ENCODE results near the gene PHF3. TPM values are rescaled to one million over a fixed set of nuclear protein-coding genes. Genes with fewer than 3 reads are reported as not detected.
"Not testable (repeated sequence)": the region's sequence is repeated elsewhere in the genome, so short reads cannot be mapped to it uniquely, and the experiment has no call there.

Gene PHF3
- total RNA-seq, 2 donors from 2014 or later, result 34.8 to 48.9 TPM

DNA sequence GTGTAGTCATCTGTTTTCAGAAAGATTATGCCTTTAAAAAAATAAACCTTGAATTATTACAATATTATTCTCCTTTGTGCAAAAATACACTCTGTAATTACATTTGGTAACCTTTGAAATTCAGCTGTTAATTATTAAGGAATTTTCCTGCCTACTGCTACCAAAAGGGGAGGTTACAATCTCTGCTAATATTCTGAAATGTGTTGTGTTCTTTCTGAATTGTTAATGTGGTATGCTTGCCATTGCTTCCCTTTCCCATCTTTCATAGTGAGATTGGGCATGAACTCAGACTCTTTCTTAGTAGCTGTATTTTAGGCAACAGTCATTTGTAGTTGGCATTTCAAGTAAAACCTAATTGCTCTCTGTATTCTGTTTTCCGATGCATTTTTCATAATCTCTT, 73.0 kb downstream of the PHF3 start:
- Mint-ChIP-seq H3K4me1 (ENCODE audit: low read depth in 2 of 2) (peaks cover 16% of the 10 kb centered on the region in 2 donors), H3K27me3 (no peaks in the 10 kb centered on the region), H3K9me3 (no peaks in the 10 kb centered on the region), H3K4me3 (no peak overlapping the region), H3K36me3 (peaks cover 38% of the 10 kb centered on the region), H3K27ac (no peak overlapping the region)
- no peak for DNase-seq (ENCODE audit: low spot score)
- no peak for ATAC-seq

GRCh38 chr6:63709148-63709547, 73.5 kb downstream of the PHF3 start:
- no peaks in the 10 kb centered on the region for H3K9me3 Mint-ChIP-seq
- ATAC-seq (no peak), DNase-seq (ENCODE audit: low spot score) (no peak)
- no peak overlapping the region for H3K4me3 Mint-ChIP-seq
- H3K4me1 Mint-ChIP-seq (ENCODE audit: low read depth in 2 of 2), result peaks cover 16% of the 10 kb centered on the region in 2 donors
- peaks cover 38% of the 10 kb centered on the region for H3K36me3 Mint-ChIP-seq
- no peak overlapping the region for H3K27ac Mint-ChIP-seq
- H3K27me3 Mint-ChIP-seq, result no peaks in the 10 kb centered on the region

- peaks cover 34% of the 10 kb centered on the region for H3K36me3 Mint-ChIP-seq
- no peaks in the 10 kb centered on the region for H3K27me3 Mint-ChIP-seq
- no peaks in the 10 kb centered on the region for H3K9me3 Mint-ChIP-seq
- H3K27ac Mint-ChIP-seq, result no peak overlapping the region
- DNase-seq (ENCODE audit: low spot score) (no peak), ATAC-seq (no peak)
- no peak overlapping the region for H3K4me3 Mint-ChIP-seq
- peaks cover 5 to 6% of the 10 kb centered on the region in 2 donors for H3K4me1 Mint-ChIP-seq (ENCODE audit: low read depth in 2 of 2)
Observed at GRCh38 chr6:63713332-63713731, 77.7 kb downstream of the PHF3 start.

DNA sequence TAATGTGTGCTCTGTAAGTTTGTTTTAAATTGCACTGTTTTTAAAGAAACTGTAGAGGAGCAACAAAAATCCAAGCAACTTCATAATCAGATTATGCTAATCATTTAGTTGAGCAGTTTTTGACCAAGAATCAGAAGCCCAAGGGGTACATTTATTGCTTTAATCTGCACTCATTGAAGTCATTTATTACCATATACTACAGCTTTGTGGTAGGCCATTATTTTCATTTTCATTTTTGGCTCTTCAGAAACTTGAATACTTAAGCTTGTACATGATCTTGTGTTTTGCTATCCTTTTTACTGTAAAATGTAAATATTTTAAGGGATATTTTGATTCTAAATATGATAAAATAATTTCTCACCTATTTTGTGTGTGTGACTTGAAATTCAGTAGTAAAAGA, 78.5 kb downstream of the PHF3 start:
- peaks cover 34% of the 10 kb centered on the region for H3K36me3 Mint-ChIP-seq
- peaks cover 5 to 6% of the 10 kb centered on the region in 2 donors for H3K4me1 Mint-ChIP-seq (ENCODE audit: low read depth in 2 of 2)
- no peaks in the 10 kb centered on the region for H3K9me3 Mint-ChIP-seq
- no peak for DNase-seq (ENCODE audit: low spot score)
- no peak overlapping the region for H3K4me3 Mint-ChIP-seq
- no peaks in the 10 kb centered on the region for H3K27me3 Mint-ChIP-seq
- H3K27ac Mint-ChIP-seq, result no peak overlapping the region
- no peak for ATAC-seq

GRCh38 chr6:63716169-63716568, 80.6 kb downstream of the PHF3 start:
- DNase-seq (ENCODE audit: low spot score) (no peak), ATAC-seq (no peak)
- Mint-ChIP-seq H3K27me3 (no peaks in the 10 kb centered on the region), H3K36me3 (peaks cover 22% of the 10 kb centered on the region), H3K4me1 (ENCODE audit: low read depth in 2 of 2) (peaks cover 5 to 6% of the 10 kb centered on the region in 2 donors), H3K27ac (no peak overlapping the region), H3K4me3 (no peak overlapping the region), H3K9me3 (no peaks in the 10 kb centered on the region)

- ATAC-seq (no peak), DNase-seq (ENCODE audit: low spot score) (no peak)
- Mint-ChIP-seq H3K27me3 (no peaks in the 10 kb centered on the region), H3K4me3 (no peak overlapping the region), H3K27ac (no peak overlapping the region), H3K36me3 (no peaks in the 10 kb centered on the region), H3K4me1 (ENCODE audit: low read depth in 2 of 2) (no peaks in the 10 kb centered on the region), H3K9me3 (no peaks in the 10 kb centered on the region)
Observed at GRCh38 chr6:63721181-63721580, 85.6 kb downstream of the PHF3 start.

GRCh38 chr6:63724721-63725120, 89.1 kb downstream of the PHF3 start:
- no peaks in the 10 kb centered on the region for H3K4me1 Mint-ChIP-seq (ENCODE audit: low read depth in 2 of 2)
- no peak overlapping the region for H3K4me3 Mint-ChIP-seq
- H3K27me3 Mint-ChIP-seq, result no peaks in the 10 kb centered on the region
- no peaks in the 10 kb centered on the region for H3K9me3 Mint-ChIP-seq
- DNase-seq (ENCODE audit: low spot score) (no peak), ATAC-seq (no peak)
- no peak overlapping the region for H3K27ac Mint-ChIP-seq
- no peaks in the 10 kb centered on the region for H3K36me3 Mint-ChIP-seq

DNA sequence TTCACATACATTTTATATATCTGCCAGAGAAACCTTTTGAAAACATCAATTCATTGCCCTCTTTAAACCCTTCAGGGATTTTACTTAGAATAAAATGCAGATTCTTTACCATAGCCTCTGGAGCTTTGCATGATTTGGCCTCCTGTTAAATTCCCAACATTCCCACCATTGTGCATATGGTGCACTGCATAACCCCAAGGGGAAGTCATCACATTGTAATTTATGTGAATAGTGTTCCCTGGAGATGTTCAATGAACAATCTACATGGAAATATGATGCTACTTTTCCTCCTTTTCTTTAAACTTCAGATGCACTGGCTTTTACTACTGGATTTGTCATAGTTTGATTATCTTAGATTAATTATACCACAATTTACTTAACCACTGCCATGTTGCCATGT, 94.7 kb downstream of the PHF3 start:
- Mint-ChIP-seq H3K27ac (no peak overlapping the region), H3K27me3 (no peaks in the 10 kb centered on the region), H3K9me3 (no peaks in the 10 kb centered on the region), H3K4me3 (no peak overlapping the region), H3K4me1 (ENCODE audit: low read depth in 2 of 2) (no peaks in the 10 kb centered on the region), H3K36me3 (no peaks in the 10 kb centered on the region)
- DNase-seq (ENCODE audit: low spot score) (no peak), ATAC-seq (no peak)

GRCh38 chr6:63731930-63732329, 96.3 kb downstream of the PHF3 start:
- Mint-ChIP-seq H3K36me3 (no peaks in the 10 kb centered on the region), H3K27ac (no peak overlapping the region), H3K4me1 (ENCODE audit: low read depth in 2 of 2) (no peaks in the 10 kb centered on the region), H3K9me3 (no peaks in the 10 kb centered on the region), H3K27me3 (no peaks in the 10 kb centered on the region), H3K4me3 (no peak overlapping the region)
- ATAC-seq (no peak), DNase-seq (ENCODE audit: low spot score) (no peak)

DNA sequence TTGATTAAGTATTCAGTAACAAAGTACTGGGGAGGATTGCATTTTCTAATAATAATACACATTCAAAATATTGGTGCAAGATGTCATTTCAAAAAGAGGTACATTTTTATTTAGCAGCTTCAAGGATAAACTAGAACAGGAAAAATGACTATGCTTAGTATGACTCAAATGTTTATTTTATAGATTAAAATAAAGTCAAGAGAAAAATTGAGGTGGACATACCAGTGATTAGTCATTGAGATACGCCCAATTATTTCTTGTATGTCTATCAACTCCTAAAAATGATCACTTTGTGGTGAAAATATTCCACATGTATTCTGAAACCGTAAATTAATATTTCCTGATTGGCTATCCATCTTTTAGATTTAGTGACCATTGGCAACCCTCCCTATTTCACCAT, 96.7 kb downstream of the PHF3 start:
- Mint-ChIP-seq H3K36me3 (no peaks in the 10 kb centered on the region), H3K27ac (no peak overlapping the region), H3K9me3 (no peaks in the 10 kb centered on the region), H3K4me1 (ENCODE audit: low read depth in 2 of 2) (no peaks in the 10 kb centered on the region), H3K27me3 (no peaks in the 10 kb centered on the region), H3K4me3 (no peak overlapping the region)
- DNase-seq (ENCODE audit: low spot score) (no peak), ATAC-seq (no peak)

GRCh38 chr6:63734923-63735322, 99.3 kb downstream of the PHF3 start:
- Mint-ChIP-seq H3K9me3 (no peaks in the 10 kb centered on the region), H3K36me3 (no peaks in the 10 kb centered on the region), H3K27ac (no peak overlapping the region), H3K27me3 (no peaks in the 10 kb centered on the region), H3K4me1 (ENCODE audit: low read depth in 2 of 2) (no peaks in the 10 kb centered on the region), H3K4me3 (no peak overlapping the region)
- no peak for DNase-seq (ENCODE audit: low spot score)
- ATAC-seq, result no peak

GRCh38 chr6:63738190-63738589, 102.6 kb downstream of the PHF3 start:
- not testable (repeated sequence) for ATAC-seq; H3K4me3 Mint-ChIP-seq; H3K27me3 Mint-ChIP-seq; DNase-seq (ENCODE audit: low spot score); H3K27ac Mint-ChIP-seq; H3K4me1 Mint-ChIP-seq (ENCODE audit: low read depth in 2 of 2); H3K36me3 Mint-ChIP-seq; H3K9me3 Mint-ChIP-seq

DNA sequence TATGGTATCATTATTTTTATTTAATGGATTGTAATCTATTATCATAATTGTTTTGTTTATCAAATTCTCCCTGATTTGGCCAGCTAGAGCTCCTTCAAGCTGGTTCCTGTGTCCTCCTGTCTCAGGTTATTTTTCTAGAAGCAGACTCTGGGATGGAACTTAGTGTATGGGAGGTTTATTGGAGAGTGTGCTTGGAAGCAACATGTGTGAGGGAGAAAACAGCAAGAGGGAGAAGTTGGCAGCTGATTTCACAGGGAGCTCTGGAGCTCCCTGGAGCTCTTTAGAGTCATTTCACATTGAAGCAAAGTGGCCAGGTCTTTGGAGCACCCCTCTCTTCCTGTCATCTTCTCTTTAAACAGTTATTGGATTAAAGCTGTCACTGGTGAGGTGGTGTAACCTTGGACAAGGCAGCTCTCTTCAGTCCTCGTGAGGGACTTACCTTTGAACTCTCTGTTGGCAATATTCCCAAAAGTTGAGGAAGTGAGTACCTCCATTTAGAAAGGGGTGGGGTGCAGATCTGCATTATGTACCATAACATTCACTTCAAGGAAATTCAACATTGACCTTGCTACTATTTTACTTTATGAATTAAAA, 103.6 kb downstream of the PHF3 start:
- ATAC-seq, result no peak
- Mint-ChIP-seq H3K9me3 (no peaks in the 10 kb centered on the region), H3K4me1 (ENCODE audit: low read depth in 2 of 2) (peaks cover 0 to 3% of the 10 kb centered on the region in 2 donors), H3K36me3 (no peaks in the 10 kb centered on the region), H3K27me3 (no peaks in the 10 kb centered on the region), H3K4me3 (no peak overlapping the region), H3K27ac (no peak overlapping the region)
- DNase-seq (ENCODE audit: low spot score), result no peak

GRCh38 chr6:63740709-63741108, 105.1 kb downstream of the PHF3 start:
- Mint-ChIP-seq H3K27me3 (no peaks in the 10 kb centered on the region), H3K36me3 (no peaks in the 10 kb centered on the region), H3K27ac (no peak overlapping the region), H3K9me3 (no peaks in the 10 kb centered on the region), H3K4me3 (no peak overlapping the region), H3K4me1 (ENCODE audit: low read depth in 2 of 2) (peaks cover 0 to 3% of the 10 kb centered on the region in 2 donors)
- ATAC-seq (no peak), DNase-seq (ENCODE audit: low spot score) (no peak)

DNA sequence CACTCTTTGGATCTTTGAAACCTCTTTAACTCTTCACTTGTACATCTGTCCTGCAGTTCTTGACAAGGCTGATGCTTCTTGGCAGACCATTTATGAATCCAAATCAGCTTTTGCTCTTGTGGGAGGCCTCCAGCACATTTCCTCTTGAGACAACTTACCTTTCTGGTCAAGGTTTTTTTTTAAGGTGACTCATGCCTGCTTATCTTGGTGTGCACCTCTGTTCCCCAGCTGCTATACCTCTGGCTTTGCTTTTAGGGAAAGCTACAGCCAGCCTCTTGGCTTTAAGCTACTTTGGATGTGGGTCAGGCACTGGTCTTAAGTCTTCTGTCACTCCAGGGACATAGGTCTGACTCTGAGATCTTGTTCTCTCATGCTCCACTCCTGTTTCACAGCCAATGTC, 106.5 kb downstream of the PHF3 start:
- Mint-ChIP-seq H3K9me3 (peaks cover 4% of the 10 kb centered on the region), H3K4me3 (no peak overlapping the region), H3K4me1 (ENCODE audit: low read depth in 2 of 2) (peaks cover 0 to 3% of the 10 kb centered on the region in 2 donors), H3K27me3 (peaks cover 3 to 6% of the 10 kb centered on the region in 2 donors), H3K36me3 (peaks cover 6% of the 10 kb centered on the region), H3K27ac (no peak overlapping the region)
- no peak for ATAC-seq
- DNase-seq (ENCODE audit: low spot score), result no peak

Data from natural killer cell treated with Interleukin-12 subunit alpha and Interleukin-12 subunit beta and Interleukin-15 and Interleukin-18, amount 100 ng/mL, for 72 hours (primary cell).